Epidermal melanocyte (primary cell): ENCODE results near the gene FAM193A.
"Not testable (repeated sequence)": the region's sequence is repeated elsewhere in the genome, so short reads cannot be mapped to it uniquely, and the experiment has no call there.

ENCODE experiments used
- DNase-seq: peaks from one replicate; pipeline ENCODE4 v3.0.0; 2011; ENCODE audit warnings: low spot score; ENCODE audit not compliant: insufficient read length

The FAM193A gene

DNA sequence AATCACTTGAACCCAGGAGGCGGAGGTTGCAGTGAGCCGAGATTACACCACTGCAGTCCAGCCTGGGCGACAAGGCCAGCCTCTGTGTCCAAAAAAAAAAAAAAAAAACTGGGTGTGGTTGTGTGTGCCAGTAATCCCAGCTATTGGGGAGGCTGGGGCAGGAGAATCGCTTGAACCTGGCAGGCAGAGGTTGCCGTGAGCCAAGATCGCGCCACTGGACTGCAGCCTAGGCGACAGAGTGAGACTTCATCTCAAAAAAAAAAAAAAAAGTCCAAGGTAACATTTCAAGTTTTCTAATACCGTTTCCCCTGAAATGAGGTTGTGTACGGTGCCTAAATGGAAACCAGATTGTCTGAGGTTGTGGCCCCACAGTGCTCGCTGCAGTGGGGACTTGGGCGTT, 35.6 kb downstream of the FAM193A start:
- DNase-seq, result no peak

- no peak for DNase-seq
These were observed 36.4 kb downstream of the FAM193A start for GRCh38 chr4:2572866-2573265.

DNA sequence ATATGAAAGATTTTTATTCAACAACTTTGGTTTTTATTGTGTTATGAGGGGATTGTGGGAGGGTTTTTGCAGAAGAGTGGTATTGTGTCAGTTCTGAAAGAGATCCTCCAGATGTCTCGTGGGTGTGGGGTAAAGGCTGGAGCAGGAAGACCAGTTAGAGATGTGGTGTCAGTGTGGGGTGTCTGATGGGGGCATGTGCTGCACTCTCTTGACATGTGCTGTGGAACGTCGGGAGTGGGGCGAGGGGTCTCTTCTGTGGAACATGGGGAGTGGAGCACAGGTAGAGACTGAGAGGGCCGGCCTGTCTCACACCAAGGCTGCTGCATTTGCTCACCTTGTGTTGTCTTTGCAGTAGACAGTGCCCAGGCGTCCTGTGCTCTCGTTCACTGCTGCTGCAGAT, 37.6 kb downstream of the FAM193A start:
- no peak for DNase-seq

- DNase-seq, result no peak
These were observed 38.4 kb downstream of the FAM193A start for GRCh38 chr4:2574863-2575262.

GRCh38 chr4:2576290-2576689, 39.8 kb downstream of the FAM193A start:
- DNase-seq, result no peak

DNA sequence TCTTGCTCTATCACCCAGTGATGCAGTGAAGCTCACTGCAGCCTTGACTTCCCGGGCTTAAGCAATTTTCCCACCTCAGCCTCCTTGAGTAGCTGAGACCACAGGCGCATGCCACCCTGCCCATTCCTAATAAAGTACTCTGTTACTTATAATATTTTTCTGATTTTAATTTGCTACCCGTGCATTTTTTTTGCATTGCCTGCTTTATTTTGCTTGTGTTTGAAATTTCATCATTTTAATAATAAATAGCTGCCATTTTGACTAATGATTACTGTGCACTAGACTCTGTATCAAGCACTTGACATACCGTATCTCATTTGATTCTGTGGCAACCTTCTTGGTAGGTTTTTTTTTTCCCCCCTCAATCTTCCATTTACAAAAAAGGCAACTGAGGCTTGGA, 41.7 kb downstream of the FAM193A start:
- no peak for DNase-seq

DNA sequence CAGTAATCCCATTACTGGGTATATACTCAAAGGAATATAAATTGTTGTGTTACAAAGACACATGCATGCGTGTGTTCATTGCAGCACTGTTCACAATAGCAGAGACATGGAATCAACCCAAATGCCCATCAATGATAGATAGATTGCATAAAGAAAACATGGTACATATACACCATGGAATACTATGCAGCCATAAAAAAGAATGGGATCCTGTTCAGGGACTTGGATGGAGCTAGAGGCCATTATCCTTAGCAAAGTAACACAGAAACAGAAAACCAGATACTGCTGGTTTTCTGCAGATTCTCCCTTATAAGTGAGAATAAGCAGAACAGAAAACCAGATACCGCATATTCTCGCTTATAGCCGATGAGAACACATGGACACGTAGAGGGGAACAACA, 43.5 kb downstream of the FAM193A start:
- DNase-seq, result no peak

DNA sequence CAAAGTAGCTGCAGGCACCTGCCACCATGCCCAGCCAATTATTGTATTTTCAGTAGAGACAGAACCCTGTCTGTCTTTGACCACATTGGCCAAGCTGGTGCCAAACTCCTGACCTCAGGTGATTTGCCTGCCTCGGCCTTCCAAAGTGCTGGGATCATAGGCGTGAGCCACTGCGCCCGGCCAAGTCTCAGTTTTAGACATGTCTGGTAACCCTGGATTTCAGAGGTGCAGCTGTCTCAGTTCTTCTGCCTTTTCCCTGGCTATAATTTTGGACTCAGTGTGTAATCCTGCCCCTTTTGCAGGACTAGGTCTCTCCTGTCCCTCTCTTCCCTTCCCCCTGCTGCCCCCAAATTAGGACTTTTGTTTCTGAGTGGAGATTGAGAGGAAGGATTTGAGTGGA, 46.6 kb downstream of the FAM193A start:
- DNase-seq, result no peak

DNA sequence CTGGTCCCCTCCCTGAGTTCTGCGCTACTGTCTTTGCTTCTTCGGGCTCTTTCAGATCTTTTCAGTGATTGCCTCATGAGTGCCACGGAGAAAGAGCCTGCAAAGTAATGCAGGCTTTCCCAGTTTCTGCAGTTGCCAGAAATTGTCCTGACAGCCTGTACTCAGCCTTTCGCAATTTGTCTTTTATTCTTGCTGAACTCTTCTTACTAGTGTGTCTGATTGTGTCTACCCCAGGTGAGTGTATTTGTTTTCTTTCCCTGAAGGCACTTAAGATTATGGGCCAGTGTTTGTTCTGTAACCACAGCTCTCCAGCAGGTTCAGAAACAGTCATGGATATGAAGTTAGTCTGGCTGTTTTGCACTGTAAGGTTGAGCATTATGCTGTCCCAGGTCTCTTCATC, 47.1 kb downstream of the FAM193A start:
- DNase-seq, result no peak

- no peak for DNase-seq
These were observed 50.1 kb downstream of the FAM193A start for GRCh38 chr4:2586502-2586901.

DNA sequence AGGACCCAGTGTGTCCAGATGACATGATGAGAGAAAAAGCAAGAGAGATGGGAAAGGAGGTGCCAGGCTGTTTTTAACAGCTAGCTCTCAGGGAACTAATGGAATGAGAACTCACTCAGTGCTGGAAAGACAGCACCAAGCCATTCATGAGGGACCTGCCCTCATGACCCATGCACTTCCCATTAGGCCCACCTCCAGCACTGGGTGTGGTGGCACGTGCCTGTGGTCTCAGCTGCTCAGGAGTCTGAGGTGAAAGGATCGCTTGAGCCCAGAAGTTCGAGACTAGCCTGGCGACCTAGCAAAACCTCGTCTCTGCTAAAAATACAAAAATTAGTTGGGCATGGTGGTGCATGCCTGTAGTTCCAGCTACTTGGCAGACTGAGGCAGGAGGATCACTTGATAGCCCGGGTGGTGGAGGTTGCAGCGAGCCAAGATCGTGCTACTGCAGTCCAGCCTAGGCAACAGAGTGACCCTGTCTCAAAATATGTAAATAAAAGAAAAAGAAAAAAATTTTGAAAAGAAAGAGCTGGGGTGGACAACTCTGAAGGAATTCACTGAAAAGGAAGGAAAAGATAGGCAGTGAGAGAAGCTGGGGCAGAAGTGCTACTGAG, 50.9 kb downstream of the FAM193A start:
- DNase-seq, result no peak

DNA sequence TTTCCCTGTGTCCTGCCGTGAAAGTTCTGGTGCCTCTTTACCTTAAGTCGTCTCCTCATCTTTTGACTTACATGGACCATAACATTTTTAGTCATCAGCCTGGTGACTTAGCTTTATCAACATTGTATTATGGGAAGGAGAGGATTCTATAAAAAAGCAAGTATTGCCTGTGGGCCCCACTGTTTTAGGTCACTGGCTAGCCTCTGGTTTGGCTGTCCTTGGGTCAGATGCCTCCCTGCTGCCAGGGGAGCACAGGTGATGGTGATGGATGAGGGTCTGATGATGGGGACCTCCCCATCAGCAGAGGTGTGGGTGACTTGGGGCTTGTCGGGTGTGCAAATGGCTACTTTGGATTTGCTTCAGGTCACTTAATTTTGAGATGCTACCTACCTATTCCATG, 51.8 kb downstream of the FAM193A start:
- DNase-seq, result no peak

- no peak for DNase-seq
These were observed 54.7 kb downstream of the FAM193A start for GRCh38 chr4:2591189-2591588.

- not testable (repeated sequence) for DNase-seq
These were observed 55.6 kb downstream of the FAM193A start for GRCh38 chr4:2592014-2592413.

DNA sequence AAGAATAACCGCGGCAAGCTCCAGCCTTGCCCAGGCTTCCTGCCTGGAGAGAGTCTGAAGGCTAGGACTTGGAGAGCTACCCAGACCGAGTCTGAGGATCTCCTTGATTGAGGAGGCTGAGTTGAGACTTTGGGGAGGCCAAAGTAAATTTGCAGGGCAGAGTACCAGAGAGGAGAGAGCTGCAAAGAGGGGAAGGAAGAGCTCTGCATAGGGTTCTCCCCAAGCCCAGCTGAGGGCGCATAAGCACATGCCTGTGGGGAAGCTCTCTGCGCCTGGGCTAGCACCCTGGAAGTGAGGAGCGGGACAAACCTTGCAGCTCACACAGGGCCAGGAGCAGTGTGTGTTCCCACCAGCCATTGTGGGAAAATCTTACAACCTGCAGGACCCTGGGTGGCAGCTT, 56.1 kb downstream of the FAM193A start:
- no peak for DNase-seq

DNA sequence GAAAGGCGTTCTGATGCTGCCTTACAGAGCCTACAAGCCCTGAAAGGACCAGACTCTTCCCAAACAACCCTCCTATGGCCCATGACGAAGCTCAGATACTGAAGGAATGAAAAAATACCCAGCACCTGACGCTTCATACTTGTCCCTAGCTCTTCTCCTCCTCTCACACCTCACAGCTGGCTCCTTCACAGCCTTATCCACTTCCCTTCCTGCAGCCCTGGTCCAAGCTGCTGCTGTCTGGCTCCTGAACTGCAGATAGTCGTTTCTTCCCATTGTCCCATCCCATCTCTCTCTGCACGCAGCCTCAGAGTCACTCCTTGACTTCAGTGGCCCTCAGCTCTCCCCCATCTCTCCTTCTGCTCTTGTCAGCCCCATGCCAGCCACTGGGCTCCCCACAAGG, 56.6 kb downstream of the FAM193A start:
- DNase-seq, result no peak

- no peak for DNase-seq
These were observed 59.0 kb downstream of the FAM193A start for GRCh38 chr4:2595436-2595835.

DNA sequence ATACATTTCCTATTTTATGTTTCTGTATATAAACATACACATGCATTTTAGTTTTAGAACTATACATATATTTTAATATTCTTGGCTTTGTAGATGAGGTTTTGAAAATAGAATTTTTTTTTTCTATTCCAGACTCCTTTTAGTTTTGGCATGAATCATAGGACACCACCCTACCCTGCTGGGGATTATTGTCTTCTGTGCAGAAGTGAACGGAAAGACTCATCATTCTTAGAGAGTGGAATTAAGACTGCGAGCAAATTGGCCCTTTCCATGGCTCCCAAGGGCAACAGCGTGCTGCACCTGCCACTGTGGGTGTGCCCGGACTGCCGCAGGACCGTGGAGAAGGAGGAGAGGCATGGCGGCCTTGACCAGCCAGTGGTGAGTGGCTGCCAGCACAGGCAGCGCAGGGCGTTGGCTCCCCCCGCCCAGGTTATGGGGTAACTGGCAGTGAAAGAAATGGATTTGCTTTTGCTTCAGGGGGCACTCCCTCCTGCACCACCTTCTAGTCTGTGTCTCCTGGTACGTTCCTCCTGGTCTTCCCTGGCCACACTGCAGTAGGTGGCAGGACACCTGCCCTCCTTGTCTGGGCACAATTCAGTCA, 59.6 kb downstream of the FAM193A start:
- no peak for DNase-seq

- DNase-seq, result no peak
These were observed 60.2 kb downstream of the FAM193A start for GRCh38 chr4:2596611-2597010.

- no peak for DNase-seq
These were observed 62.3 kb downstream of the FAM193A start for GRCh38 chr4:2598511-2599303.

GRCh38 chr4:2599304-2599654, 62.8 kb downstream of the FAM193A start:
- DNase-seq, result no peak

DNA sequence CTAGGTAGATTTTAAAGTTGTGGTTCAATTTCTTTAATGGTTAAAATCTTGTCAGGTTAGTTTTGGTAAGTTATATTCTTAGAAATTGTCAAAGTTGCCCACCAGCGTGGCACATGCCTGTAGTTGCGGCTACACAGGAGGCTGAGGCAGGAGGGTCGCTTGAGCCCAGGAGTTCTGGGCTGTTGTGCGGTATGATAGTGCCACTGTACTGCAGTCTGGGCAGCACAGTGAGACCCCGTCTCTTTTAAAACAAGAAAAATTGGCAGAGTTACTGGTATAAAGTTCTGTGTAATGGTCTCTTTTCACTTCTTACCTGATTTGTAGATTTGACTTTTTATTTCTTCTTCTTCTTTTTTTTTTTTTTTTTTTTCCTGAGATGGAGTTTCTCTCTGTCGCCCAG, 64.4 kb downstream of the FAM193A start:
- DNase-seq, result no peak

DNA sequence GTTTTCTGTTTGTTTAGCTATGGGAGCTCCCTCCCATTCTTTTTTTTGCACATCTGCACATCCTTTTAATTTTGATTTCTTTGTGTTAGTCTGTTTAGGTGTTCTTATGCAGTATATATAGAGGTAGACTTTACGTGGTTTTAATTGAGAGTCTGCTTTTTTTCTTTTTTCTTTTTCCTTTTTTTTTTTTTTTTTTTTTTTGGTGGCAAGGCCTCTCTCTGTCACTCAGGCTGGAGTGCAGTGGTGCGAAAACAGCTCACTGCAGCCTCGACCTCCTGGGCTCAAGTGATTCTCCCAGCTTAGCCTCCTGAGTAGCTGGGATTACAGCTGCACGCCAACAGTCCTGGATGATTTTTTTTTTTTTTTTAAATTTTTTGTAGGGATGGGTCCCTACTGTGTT, 68.2 kb downstream of the FAM193A start:
- no peak for DNase-seq
